Measurements from ENCODE around the gene SYT1.
"Not testable (repeated sequence)": the region's sequence is repeated elsewhere in the genome, so short reads cannot be mapped to it uniquely, and the experiment has no call there.

The SYT1 gene

DNA sequence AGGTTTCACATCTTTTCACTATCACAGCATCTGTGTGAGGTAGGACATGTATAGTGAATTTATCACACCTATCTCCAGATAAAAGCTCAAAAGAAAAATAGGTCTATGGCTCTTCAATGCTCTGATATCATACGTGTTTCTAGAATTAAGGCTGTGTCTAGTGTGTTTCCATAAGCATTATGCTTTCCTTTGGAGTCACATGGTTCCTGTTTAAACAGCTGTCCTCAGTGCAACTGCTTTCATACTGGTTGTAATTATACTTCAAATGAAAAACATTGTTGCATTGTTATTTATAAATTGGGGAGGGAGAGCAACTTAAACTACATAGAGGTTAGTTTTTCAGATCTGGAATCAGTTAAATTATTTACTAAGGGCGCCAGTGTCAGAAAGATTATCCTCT lies 151.6 kb downstream of the SYT1 start:
- Histone ChIP-seq H3K9me3 (ENCODE audit: control insufficient read depth, low read length) (no peaks in the 10 kb centered on the region), H3K4me3 (ENCODE audit: insufficient read depth, low read depth, low read length) (no peak overlapping the region), H3K4me1 (ENCODE audit: control insufficient read depth, insufficient read depth, low read length) (no peaks in the 10 kb centered on the region), H3K36me3 (ENCODE audit: control insufficient read depth, insufficient read depth, low read length) (no peaks in the 10 kb centered on the region), H3K27ac (ENCODE audit: insufficient read depth, low read depth, low read length, poor library complexity, severe bottlenecking) (no peak overlapping the region), H3K27me3 (ENCODE audit: control insufficient read depth, insufficient read depth, low read length, poor library complexity, severe bottlenecking) (no peaks in the 10 kb centered on the region)
- 88 to 96% methylated on average over 1 of the region's 2 CpGs for WGBS, 2 experiments

DNA sequence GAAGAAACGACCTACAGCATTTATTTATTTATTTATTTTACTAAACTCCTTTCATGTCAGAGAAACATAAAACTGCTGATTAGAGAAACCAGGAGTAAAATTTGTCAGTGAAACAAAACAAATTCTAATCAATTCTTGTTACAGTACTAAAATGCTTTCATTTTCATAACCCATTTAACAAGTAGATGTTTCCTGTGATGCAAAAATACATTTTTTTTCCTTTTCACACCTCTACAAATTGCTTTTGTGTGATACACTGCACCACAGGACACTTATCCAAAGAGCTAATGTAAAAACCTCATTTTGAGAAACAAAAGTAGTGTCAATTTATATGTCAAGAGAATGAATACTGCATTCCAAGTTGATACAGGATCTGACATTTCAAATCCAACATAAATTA lies 155.1 kb downstream of the SYT1 start:
- Histone ChIP-seq H3K27ac (ENCODE audit: insufficient read depth, low read depth, low read length, poor library complexity, severe bottlenecking) (no peak overlapping the region), H3K4me3 (ENCODE audit: insufficient read depth, low read depth, low read length) (no peak overlapping the region), H3K36me3 (ENCODE audit: control insufficient read depth, insufficient read depth, low read length) (no peaks in the 10 kb centered on the region), H3K9me3 (ENCODE audit: control insufficient read depth, low read length) (no peaks in the 10 kb centered on the region), H3K27me3 (ENCODE audit: control insufficient read depth, insufficient read depth, low read length, poor library complexity, severe bottlenecking) (no peaks in the 10 kb centered on the region), H3K4me1 (ENCODE audit: control insufficient read depth, insufficient read depth, low read length) (no peaks in the 10 kb centered on the region)
- WGBS, 2 experiments, result 83% methylated on average over 1 of the region's 1 CpG; no CpG with 5 or more reads in 1 of the 2 experiments

GRCh38 chr12:79020106-79020505 lies 155.5 kb downstream of the SYT1 start:
- 96 to 100% methylated on average over 1 of the region's 1 CpG for whole genome bisulfite sequencing, 2 experiments
- H3K4me3 ChIP-seq (ENCODE audit: insufficient read depth, low read depth, low read length), result no peak overlapping the region
- no peaks in the 10 kb centered on the region for H3K36me3 ChIP-seq (ENCODE audit: control insufficient read depth, insufficient read depth, low read length)
- no peak overlapping the region for H3K27ac ChIP-seq (ENCODE audit: insufficient read depth, low read depth, low read length, poor library complexity, severe bottlenecking)
- no peaks in the 10 kb centered on the region for H3K27me3 ChIP-seq (ENCODE audit: control insufficient read depth, insufficient read depth, low read length, poor library complexity, severe bottlenecking)
- no peaks in the 10 kb centered on the region for H3K9me3 ChIP-seq (ENCODE audit: control insufficient read depth, low read length)
- H3K4me1 ChIP-seq (ENCODE audit: control insufficient read depth, insufficient read depth, low read length), result no peaks in the 10 kb centered on the region

- Histone ChIP-seq H3K27ac (ENCODE audit: insufficient read depth, low read depth, low read length, poor library complexity, severe bottlenecking) (no peak overlapping the region), H3K4me3 (ENCODE audit: insufficient read depth, low read depth, low read length) (no peak overlapping the region), H3K27me3 (ENCODE audit: control insufficient read depth, insufficient read depth, low read length, poor library complexity, severe bottlenecking) (no peaks in the 10 kb centered on the region), H3K36me3 (ENCODE audit: control insufficient read depth, insufficient read depth, low read length) (no peaks in the 10 kb centered on the region), H3K4me1 (ENCODE audit: control insufficient read depth, insufficient read depth, low read length) (no peaks in the 10 kb centered on the region), H3K9me3 (ENCODE audit: control insufficient read depth, low read length) (no peaks in the 10 kb centered on the region)
These were observed 156.4 kb downstream of the SYT1 start for GRCh38 chr12:79021021-79021420.

DNA sequence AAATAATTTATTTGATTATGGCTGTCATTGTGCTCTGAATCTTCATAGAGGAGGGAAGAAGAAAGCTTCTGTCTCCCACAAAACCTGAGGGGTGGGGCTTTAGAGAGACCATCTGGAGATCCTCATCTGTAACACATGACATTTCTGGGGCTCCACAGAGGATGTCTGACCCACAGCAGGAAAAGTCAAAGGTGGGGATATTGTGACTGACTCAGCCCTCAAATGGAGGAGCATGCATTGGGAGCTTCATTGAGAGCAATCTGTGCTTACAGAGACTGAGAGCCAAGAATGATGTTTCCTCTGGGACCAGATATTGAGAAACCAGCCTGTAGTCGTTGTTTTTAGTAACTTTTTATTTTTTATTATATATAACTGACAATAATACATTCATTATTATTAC lies 158.7 kb downstream of the SYT1 start:
- Histone ChIP-seq H3K4me3 (ENCODE audit: insufficient read depth, low read depth, low read length) (no peak overlapping the region), H3K9me3 (ENCODE audit: control insufficient read depth, low read length) (no peaks in the 10 kb centered on the region), H3K36me3 (ENCODE audit: control insufficient read depth, insufficient read depth, low read length) (no peaks in the 10 kb centered on the region), H3K4me1 (ENCODE audit: control insufficient read depth, insufficient read depth, low read length) (no peaks in the 10 kb centered on the region), H3K27me3 (ENCODE audit: control insufficient read depth, insufficient read depth, low read length, poor library complexity, severe bottlenecking) (no peaks in the 10 kb centered on the region), H3K27ac (ENCODE audit: insufficient read depth, low read depth, low read length, poor library complexity, severe bottlenecking) (no peak overlapping the region)
- no CpG with 5 or more reads among the region's 1 CpG for WGBS, 2 experiments

DNA sequence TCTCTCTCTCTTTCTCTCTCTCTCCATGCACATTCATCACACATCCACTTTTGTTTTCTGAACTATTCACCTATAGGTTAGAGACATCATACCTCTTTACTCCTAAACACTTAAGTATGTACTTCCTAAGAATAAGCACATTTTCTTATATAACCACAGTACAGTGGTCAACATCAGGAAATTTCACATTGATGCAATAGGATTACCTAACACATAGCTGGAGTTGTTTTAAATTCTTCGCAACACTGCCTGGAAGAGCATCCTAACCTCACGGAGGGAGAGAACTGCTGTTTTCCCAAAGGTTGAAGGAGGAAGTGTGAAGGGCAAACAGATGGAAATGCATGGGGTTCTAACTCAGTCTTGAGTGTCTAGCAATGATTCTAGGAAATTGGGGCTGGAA lies 159.2 kb downstream of the SYT1 start:
- Histone ChIP-seq H3K27ac (ENCODE audit: insufficient read depth, low read depth, low read length, poor library complexity, severe bottlenecking) (no peak overlapping the region), H3K27me3 (ENCODE audit: control insufficient read depth, insufficient read depth, low read length, poor library complexity, severe bottlenecking) (no peaks in the 10 kb centered on the region), H3K4me3 (ENCODE audit: insufficient read depth, low read depth, low read length) (no peak overlapping the region), H3K4me1 (ENCODE audit: control insufficient read depth, insufficient read depth, low read length) (no peaks in the 10 kb centered on the region), H3K36me3 (ENCODE audit: control insufficient read depth, insufficient read depth, low read length) (no peaks in the 10 kb centered on the region), H3K9me3 (ENCODE audit: control insufficient read depth, low read length) (no peaks in the 10 kb centered on the region)
- 90 to 94% methylated on average over 2 of the region's 2 CpGs for WGBS, 2 experiments

DNA sequence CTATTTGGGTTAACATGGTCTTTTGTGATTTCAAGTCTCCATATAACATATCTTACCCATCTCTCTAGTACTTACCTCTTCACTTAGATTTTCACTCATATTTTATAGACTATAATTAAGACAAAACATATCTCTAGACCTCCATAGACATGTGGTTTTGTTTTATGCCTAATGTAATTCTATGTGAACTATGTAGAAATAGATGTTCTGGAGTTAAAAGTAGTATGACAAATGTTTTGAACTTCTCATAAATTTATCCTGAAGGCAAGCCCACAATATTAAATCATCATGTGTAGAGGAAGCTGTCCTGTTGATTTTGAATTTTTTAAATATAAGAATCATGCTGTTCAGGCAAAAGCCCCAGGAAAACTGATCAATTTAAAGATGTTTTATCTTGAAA lies 169.2 kb downstream of the SYT1 start:
- H3K36me3 ChIP-seq (ENCODE audit: control insufficient read depth, insufficient read depth, low read length), result no peaks in the 10 kb centered on the region
- H3K27me3 ChIP-seq (ENCODE audit: control insufficient read depth, insufficient read depth, low read length, poor library complexity, severe bottlenecking), result no peaks in the 10 kb centered on the region
- H3K4me3 ChIP-seq (ENCODE audit: insufficient read depth, low read depth, low read length), result no peak overlapping the region
- no peaks in the 10 kb centered on the region for H3K4me1 ChIP-seq (ENCODE audit: control insufficient read depth, insufficient read depth, low read length)
- H3K9me3 ChIP-seq (ENCODE audit: control insufficient read depth, low read length), result no peaks in the 10 kb centered on the region
- no peak overlapping the region for H3K27ac ChIP-seq (ENCODE audit: insufficient read depth, low read depth, low read length, poor library complexity, severe bottlenecking)

- not testable (repeated sequence) for H3K36me3 ChIP-seq (ENCODE audit: control insufficient read depth, insufficient read depth, low read length); H3K4me1 ChIP-seq (ENCODE audit: control insufficient read depth, insufficient read depth, low read length); H3K27me3 ChIP-seq (ENCODE audit: control insufficient read depth, insufficient read depth, low read length, poor library complexity, severe bottlenecking); H3K27ac ChIP-seq (ENCODE audit: insufficient read depth, low read depth, low read length, poor library complexity, severe bottlenecking); H3K9me3 ChIP-seq (ENCODE audit: control insufficient read depth, low read length)
- H3K4me3 ChIP-seq (ENCODE audit: insufficient read depth, low read depth, low read length), result peak overlapping the region; percentile 49
- 9 to 16% methylated on average over 5 of the region's 6 CpGs for WGBS, 2 experiments
These were observed 180.2 kb downstream of the SYT1 start for GRCh38 chr12:79044748-79045147.

GRCh38 chr12:79045149-79045703 lies 180.7 kb downstream of the SYT1 start:
- not testable (repeated sequence) for H3K27me3 ChIP-seq (ENCODE audit: control insufficient read depth, insufficient read depth, low read length, poor library complexity, severe bottlenecking); H3K36me3 ChIP-seq (ENCODE audit: control insufficient read depth, insufficient read depth, low read length); H3K4me1 ChIP-seq (ENCODE audit: control insufficient read depth, insufficient read depth, low read length); H3K9me3 ChIP-seq (ENCODE audit: control insufficient read depth, low read length)
- peak overlapping the region; percentile 44 for H3K27ac ChIP-seq (ENCODE audit: insufficient read depth, low read depth, low read length, poor library complexity, severe bottlenecking)
- peak overlapping the region; percentile 49 for H3K4me3 ChIP-seq (ENCODE audit: insufficient read depth, low read depth, low read length)
- WGBS, 2 experiments, result 28 to 36% methylated on average over 32 of the region's 32 CpGs

DNA sequence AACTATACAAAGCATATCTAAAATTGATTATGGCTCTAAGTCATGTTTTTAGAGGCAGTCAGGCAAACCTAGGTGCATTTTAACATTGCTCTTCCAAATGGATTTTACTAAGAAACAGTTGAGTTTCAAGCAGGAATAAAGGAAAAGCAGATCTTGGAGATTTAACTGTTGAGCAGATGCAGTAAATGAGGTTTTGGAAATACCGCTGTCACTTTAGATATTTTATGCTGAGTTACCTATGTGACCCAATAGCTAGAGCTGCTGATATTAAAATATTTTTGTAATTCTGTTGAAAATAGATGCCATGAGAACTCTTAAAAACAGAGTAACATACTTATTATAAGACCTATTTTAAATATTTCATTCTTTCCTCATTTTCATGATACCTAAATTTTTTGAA lies 181.4 kb downstream of the SYT1 start:
- no peak overlapping the region for H3K27ac ChIP-seq (ENCODE audit: insufficient read depth, low read depth, low read length, poor library complexity, severe bottlenecking)
- peak overlapping the region; percentile 49 for H3K4me3 ChIP-seq (ENCODE audit: insufficient read depth, low read depth, low read length)
- no peaks in the 10 kb centered on the region for H3K27me3 ChIP-seq (ENCODE audit: control insufficient read depth, insufficient read depth, low read length, poor library complexity, severe bottlenecking)
- 100% methylated on average over 1 of the region's 1 CpG for WGBS, 2 experiments
- no peaks in the 10 kb centered on the region for H3K36me3 ChIP-seq (ENCODE audit: control insufficient read depth, insufficient read depth, low read length)
- no peaks in the 10 kb centered on the region for H3K9me3 ChIP-seq (ENCODE audit: control insufficient read depth, low read length)
- no peaks in the 10 kb centered on the region for H3K4me1 ChIP-seq (ENCODE audit: control insufficient read depth, insufficient read depth, low read length)

DNA sequence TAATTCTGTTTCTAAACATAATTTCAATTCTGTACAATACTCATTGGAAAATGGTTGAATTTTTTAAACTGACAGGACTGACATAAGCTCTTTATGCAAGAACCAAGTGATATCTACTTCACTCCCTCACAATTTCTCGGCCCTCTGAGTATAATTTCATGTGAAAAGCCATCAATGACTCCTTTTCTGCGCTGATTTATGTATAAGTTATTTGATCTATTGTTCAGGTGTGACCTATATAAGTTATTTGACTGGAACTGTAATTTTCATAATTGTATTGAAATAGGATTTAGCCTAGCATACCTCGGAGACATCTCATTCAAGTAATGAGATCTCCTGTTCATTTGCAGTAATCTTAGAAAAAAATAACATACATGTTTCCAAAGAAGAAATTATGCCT lies 184.4 kb downstream of the SYT1 start:
- no peaks in the 10 kb centered on the region for H3K9me3 ChIP-seq (ENCODE audit: control insufficient read depth, low read length)

More for the DNA sequence above, 184.4 kb downstream of the SYT1 start:
- H3K4me3 ChIP-seq (ENCODE audit: insufficient read depth, low read depth, low read length), result no peak overlapping the region
- no peaks in the 10 kb centered on the region for H3K27me3 ChIP-seq (ENCODE audit: control insufficient read depth, insufficient read depth, low read length, poor library complexity, severe bottlenecking)
- no peaks in the 10 kb centered on the region for H3K4me1 ChIP-seq (ENCODE audit: control insufficient read depth, insufficient read depth, low read length)
- WGBS, 2 experiments, result 67 to 100% methylated on average over 1 to 3 of the region's 3 CpGs
- no peak overlapping the region for H3K27ac ChIP-seq (ENCODE audit: insufficient read depth, low read depth, low read length, poor library complexity, severe bottlenecking)
- no peaks in the 10 kb centered on the region for H3K36me3 ChIP-seq (ENCODE audit: control insufficient read depth, insufficient read depth, low read length)

Measured in ectodermal cell (in vitro differentiated cells).